ENCODE data around the gene SHROOM3. TPM values are rescaled to one million over a fixed set of nuclear protein-coding genes. Genes with fewer than 3 reads are reported as not detected.

The SHROOM3 gene
- total and polyA plus RNA-seq, 2 donors (not counting 3 experiments of a cell fraction or from before 2014, with no cell fraction given) = 2.7 to 6.7 TPM

- no TSS peak for BruUV-seq (replicated peaks)
- H4K20me1 ChIP-seq (replicated peaks; ENCODE audit: control insufficient read depth, extremely low read depth, insufficient read depth, low read length) = no peaks in the 10 kb centered on the region
- ChIA-PET POLR2A (no interaction called here), CTCF (interaction anchor here (0.6 to 1.2 kb wide), 2 partner anchors 8 to 144 kb away, joined by 3 to 4 read pairs; no protein-coding TSS in a partner anchor)
- no peak for TF ChIP-seq GATA2 (IDR thresholded peaks at IDR 0.05; ENCODE audit: insufficient read depth, insufficient read length, low read depth, low read length)
- TF ChIP-seq FOS (IDR thresholded peaks at IDR 0.05; ENCODE audit: borderline replicate concordance, insufficient read depth, low read length) = no peak
- TF ChIP-seq CTCF (IDR thresholded peaks at IDR 0.05; ENCODE audit: extremely low read depth in 1 of 2, insufficient read depth in 1 of 2, low read depth in 1 of 2, low read length in 2 of 2) = no peak
- TF ChIP-seq POLR2AphosphoS5 (IDR thresholded peaks at IDR 0.05; ENCODE audit: insufficient read depth, low read depth, low read length) = no peak
- TF ChIP-seq EZH2 (IDR thresholded peaks at IDR 0.05; ENCODE audit: borderline replicate concordance, low read depth, low read length, severe bottlenecking) = no peak
- TF ChIP-seq MAX (IDR thresholded peaks at IDR 0.05; ENCODE audit: insufficient read depth, insufficient read length) = no peak
- no peak for TF ChIP-seq POLR2A (IDR thresholded peaks at IDR 0.05; ENCODE audit: low read depth, low read length)
- TF ChIP-seq JUN (IDR thresholded peaks at IDR 0.05; ENCODE audit: borderline replicate concordance, insufficient read depth, insufficient read length, low read depth) = no peak
- TF ChIP-seq MYC (IDR thresholded peaks at IDR 0.05; ENCODE audit: low read depth, low read length) = no peak
- no peak overlapping the region for H3K4me3 ChIP-seq (replicated peaks in 1 of 3; ENCODE audit: insufficient read depth in 1 of 3, low read depth in 1 of 3, low read length in 3 of 3)
- H3K27ac ChIP-seq (ENCODE audit: insufficient read depth, low read depth, low read length) = no peak overlapping the region
- no peak overlapping the region for H3K9ac ChIP-seq (replicated peaks; ENCODE audit: extremely low read depth, insufficient read depth, low read length)
- FAIRE-seq = no peak
- no peaks in the 10 kb centered on the region for H3K27me3 ChIP-seq (ENCODE audit: control insufficient read depth in 2 of 2, insufficient read depth in 2 of 2, low read length in 2 of 2)
- peaks cover 3% of the 10 kb centered on the region for H3K4me1 ChIP-seq (ENCODE audit: control insufficient read depth, extremely low read depth, insufficient read depth, low read length)
- dilution Hi-C loops (cut with MboI; ENCODE audit: extremely low pct_ligation_motif_present, low sequenced_read_pairs) (no loop called here), intact Hi-C loops (cut with micrococcal nuclease) (no loop called here)
- no peaks in the 10 kb centered on the region for H3K9me3 ChIP-seq (replicated peaks; ENCODE audit: control insufficient read depth, insufficient read depth, low read length)
- no peak overlapping the region for H2AFZ ChIP-seq (ENCODE audit: low read depth, low read length)
- H3K9me1 ChIP-seq (replicated peaks; ENCODE audit: control insufficient read depth, extremely low read depth, insufficient read depth, low read length) = no peaks in the 10 kb centered on the region
- DNase-seq (ENCODE audit: low read depth, low spot score) = no peak
- H3K79me2 ChIP-seq (ENCODE audit: control insufficient read depth, insufficient read depth, low read length) = no peaks in the 10 kb centered on the region
- no peak overlapping the region for H3K4me2 ChIP-seq (ENCODE audit: insufficient read depth, low read length)
- H3K36me3 ChIP-seq (ENCODE audit: control insufficient read depth in 2 of 2, extremely low read depth in 1 of 2, insufficient read depth in 2 of 2, low read length in 2 of 2) = no peaks in the 10 kb centered on the region
Observed at GRCh38 chr4:76811604-76812412, 376.8 kb downstream of the SHROOM3 start.

All from endothelial cell of umbilical vein (primary cell).